Liver (tissue), 3 donors: ENCODE data around the gene NFE2L1.

Source experiments
- ATF3 ChIP-seq: IDR thresholded peaks from 2 replicates; pipeline ENCODE4 v1.6.1; 2016; ENCODE audit warnings: antibody characterized with exemption
- CTCF ChIP-seq: fragments of 150-350 bp; IDR thresholded peaks from 2 replicates; pipeline ENCODE4 v1.5.1; 2017; ENCODE audit warnings: improper control_type of control experiment, low read depth, low read length; ENCODE audit not compliant: missing input control
- EGR1 ChIP-seq, 2 donors: IDR thresholded peaks; 2 replicates each; pipeline ENCODE4 v1.6.1; 2016 to 2018; ENCODE audit warnings: antibody characterized with exemption in 2 of 2, low read depth in 2 of 2
- HNF4A ChIP-seq, 2 donors: conservative IDR thresholded peaks; 2 replicates each; pipeline ENCODE4 v1.6.1; 2016; ENCODE audit warnings: antibody characterized with exemption in 2 of 2, mild to moderate bottlenecking in 2 of 2
- MAX ChIP-seq: IDR thresholded peaks from 2 replicates; pipeline ENCODE4 v1.6.1; 2016; ENCODE audit warnings: antibody characterized with exemption
- NR2F2 ChIP-seq: IDR thresholded peaks from 2 replicates; pipeline ENCODE4 v1.6.1; 2016; ENCODE audit warnings: antibody characterized with exemption
- REST ChIP-seq: IDR thresholded peaks from 2 replicates; pipeline ENCODE4 v1.6.1; 2016; ENCODE audit warnings: antibody characterized with exemption, mild to moderate bottlenecking
- RXRA ChIP-seq, 2 donors: IDR thresholded peaks; 2 replicates each; pipeline ENCODE4 v1.6.1; 2017 to 2018; ENCODE audit warnings: antibody characterized with exemption in 2 of 2, mild to moderate bottlenecking in 1 of 2
- SP1 ChIP-seq: IDR thresholded peaks from 2 replicates; pipeline ENCODE4 v1.6.1; 2018; ENCODE audit warnings: antibody characterized with exemption, mild to moderate bottlenecking
- TAF1 ChIP-seq: conservative IDR thresholded peaks from 2 replicates; pipeline ENCODE4 v1.6.1; 2016; ENCODE audit warnings: antibody characterized with exemption, mild to moderate bottlenecking
- donor health status: healthy.
- donor health status: healthy.

- TF ChIP-seq CTCF = no peak
- TF ChIP-seq RXRA (IDR thresholded peaks at IDR 0.05) = no peak
- no peak for TF ChIP-seq REST
- no peak for TF ChIP-seq TAF1
- TF ChIP-seq ATF3 = no peak
- no peak for TF ChIP-seq SP1
- TF ChIP-seq EGR1 (IDR thresholded peaks at IDR 0.05; ENCODE audit: low read depth in 2 of 2) = no peak
- TF ChIP-seq NR2F2 = no peak
- TF ChIP-seq HNF4A (conservative IDR thresholded peaks at IDR 0.05) = no peak
- no peak for TF ChIP-seq MAX
Measured at GRCh38 chr17:48025904-48026501, 22.2 kb upstream of the NFE2L1 start.
